ENCODE results near the gene RHOF.

- TF ChIP-seq CTCF (conservative IDR thresholded peaks at IDR 0.05; ENCODE audit: low read length) (no peak), EZH2phosphoT487 (IDR thresholded peaks at IDR 0.05; ENCODE audit: borderline replicate concordance, low read depth, low read length) (no peak)
Observed at GRCh38 chr12:121809712-121810116, 16.2 kb upstream of the RHOF start.
